HG03442 (cell line): ENCODE results near the gene ESF1.

ENCODE experiments used
- ATAC-seq: cut with Tn5 transposase; IDR thresholded peaks from one replicate; pipeline ENCODE4 v1.9.1; 2021; ENCODE audit warnings: mild to moderate bottlenecking, moderate library complexity; ENCODE audit not compliant: unreplicated experiment

The ESF1 gene

GRCh38 chr20:13784893-13785715, at the start of gene ESF1, which contains the start of gene NDUFAF5:
Gene ESF1 (minus strand): TSS chr20:13784919. CDS start chr20:13783140, 1,779 bp downstream.
Gene NDUFAF5 (plus strand): TSS chr20:13785028. CDS start chr20:13785069, 41 bp downstream.
- peak; percentile 96 for ATAC-seq

- ATAC-seq, result no peak
Measured at GRCh38 chr20:13831476-13831875, 46.8 kb upstream of the ESF1 start.

- no peak for ATAC-seq
Measured at GRCh38 chr20:13825465-13825864, 40.7 kb upstream of the ESF1 start.

GRCh38 chr20:13824459-13824858, 39.7 kb upstream of the ESF1 start:
- no peak for ATAC-seq

- no peak for ATAC-seq
Measured at GRCh38 chr20:13822459-13822858, 37.7 kb upstream of the ESF1 start.

GRCh38 chr20:13821876-13822275, 37.2 kb upstream of the ESF1 start:
- no peak for ATAC-seq

- ATAC-seq, result peak; percentile 82
Measured at GRCh38 chr20:13819885-13820645, 35.3 kb upstream of the ESF1 start.

GRCh38 chr20:13817342-13817741, 32.6 kb upstream of the ESF1 start:
- ATAC-seq, result no peak

GRCh38 chr20:13816757-13817156, 32.0 kb upstream of the ESF1 start:
- ATAC-seq, result no peak

- ATAC-seq, result no peak
Measured at GRCh38 chr20:13814672-13815071, 30.0 kb upstream of the ESF1 start.

- ATAC-seq, result no peak
Measured at GRCh38 chr20:13813910-13814309, 29.2 kb upstream of the ESF1 start.

GRCh38 chr20:13810446-13810845, 25.7 kb upstream of the ESF1 start:
- no peak for ATAC-seq

GRCh38 chr20:13809855-13810254, 25.1 kb upstream of the ESF1 start:
- no peak for ATAC-seq

- no peak for ATAC-seq
Measured at GRCh38 chr20:13809373-13809772, 24.7 kb upstream of the ESF1 start.

GRCh38 chr20:13800728-13801134, 16.0 kb upstream of the ESF1 start:
- no peak for ATAC-seq

- no peak for ATAC-seq
Measured at GRCh38 chr20:13799974-13800373, 15.3 kb upstream of the ESF1 start.

- ATAC-seq, result no peak
Measured at GRCh38 chr20:13799040-13799439, 14.3 kb upstream of the ESF1 start.

- ATAC-seq, result no peak
Measured at GRCh38 chr20:13794667-13795066, 9.9 kb upstream of the ESF1 start.

- ATAC-seq, result no peak
Measured at GRCh38 chr20:13793001-13793400, 8.3 kb upstream of the ESF1 start.

GRCh38 chr20:13791540-13792459, 7.1 kb upstream of the ESF1 start:
- ATAC-seq, result no peak

GRCh38 chr20:13790708-13791107, 6.0 kb upstream of the ESF1 start:
- no peak for ATAC-seq
